Measurements from ENCODE around the gene GPR157.

Gene GPR157

GRCh38 chr1:9065213-9065751, 63.6 kb downstream of the GPR157 start:
- no peaks in the 10 kb centered on the region for H3K4me1 ChIP-seq (ENCODE audit: control insufficient read depth in 1 of 2, insufficient read depth in 2 of 2, low read length in 2 of 2)
- no peak overlapping the region for H2BK12ac ChIP-seq (ENCODE audit: low read length)
- no peak overlapping the region for H3K9ac ChIP-seq (ENCODE audit: low read length)
- no peak overlapping the region for H3K4me2 ChIP-seq (ENCODE audit: low read length)
- no peak overlapping the region for H3K4ac ChIP-seq (ENCODE audit: low read depth, low read length)
- peak overlapping the region; percentile 45 for H2AFZ ChIP-seq (ENCODE audit: insufficient read depth, low read length, poor library complexity)
- H3K4me3 ChIP-seq (ENCODE audit: low read depth, low read length), result no peak overlapping the region
- peaks cover 3% of the 10 kb centered on the region for H3K9me3 ChIP-seq (ENCODE audit: insufficient read depth, low read depth, low read length)
- H3K27ac ChIP-seq (ENCODE audit: low read depth, low read length), result no peak overlapping the region
- H4K8ac ChIP-seq (ENCODE audit: low read depth, low read length), result no peak overlapping the region
- no peaks in the 10 kb centered on the region for H3K36me3 ChIP-seq (ENCODE audit: control insufficient read depth in 1 of 2, insufficient read depth in 2 of 2, low read length in 2 of 2)
- no peak overlapping the region for H2BK5ac ChIP-seq (ENCODE audit: low read depth, low read length, poor library complexity)
- no peak overlapping the region for H3K23ac ChIP-seq (ENCODE audit: low read length)
- no peak overlapping the region for H4K91ac ChIP-seq (ENCODE audit: low read depth, low read length)
- no peak overlapping the region for H3K18ac ChIP-seq (ENCODE audit: low read length)
- no peaks in the 10 kb centered on the region for H3K79me2 ChIP-seq (ENCODE audit: control insufficient read depth, insufficient read depth, low read length, poor library complexity)
- H3K14ac ChIP-seq (ENCODE audit: low read length), result no peak overlapping the region
- H3K79me1 ChIP-seq (ENCODE audit: low read length), result no peaks in the 10 kb centered on the region
- no peaks in the 10 kb centered on the region for H3K27me3 ChIP-seq (ENCODE audit: insufficient read depth, low read length)
- no peak overlapping the region for H2AK5ac ChIP-seq (ENCODE audit: low read length)
- peak in 1 of 2 donors; percentile 20 for DNase-seq
- H4K12ac ChIP-seq (ENCODE audit: low read depth, low read length), result no peak overlapping the region
- no CpG with 5 or more reads among the region's 7 CpGs for WGBS (ENCODE audit: extremely low coverage, insufficient coverage, insufficient read length)
- H2BK120ac ChIP-seq (ENCODE audit: insufficient read depth, low read length, poor library complexity), result no peak overlapping the region

DNA sequence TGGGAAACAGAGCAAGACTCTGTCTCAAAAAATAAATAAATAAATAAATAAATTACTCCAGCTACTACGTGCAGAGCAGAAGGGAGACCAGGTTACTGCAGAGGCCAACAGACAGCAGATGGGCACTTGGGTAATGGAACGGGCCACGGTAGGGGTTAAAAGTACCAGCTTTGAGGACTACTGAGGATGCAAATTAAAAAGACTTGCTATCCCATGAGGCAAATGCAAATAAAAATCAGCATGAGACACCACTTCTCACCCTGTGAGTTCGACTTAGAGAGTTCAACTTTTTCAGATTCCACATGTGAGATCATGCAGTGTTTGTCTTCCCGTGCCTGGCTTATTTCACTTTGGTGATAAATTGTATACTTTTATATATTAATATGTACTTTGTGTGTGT, 66.1 kb downstream of the GPR157 start:
- Histone ChIP-seq H2AFZ (ENCODE audit: insufficient read depth, low read length, poor library complexity) (no peak overlapping the region), H3K36me3 (ENCODE audit: control insufficient read depth in 1 of 2, insufficient read depth in 2 of 2, low read length in 2 of 2) (no peaks in the 10 kb centered on the region), H3K27me3 (ENCODE audit: insufficient read depth, low read length) (no peaks in the 10 kb centered on the region), H2BK120ac (ENCODE audit: insufficient read depth, low read length, poor library complexity) (no peak overlapping the region), H3K23ac (ENCODE audit: low read length) (no peak overlapping the region), H4K91ac (ENCODE audit: low read depth, low read length) (no peak overlapping the region), H4K8ac (ENCODE audit: low read depth, low read length) (no peak overlapping the region), H3K4me2 (ENCODE audit: low read length) (no peak overlapping the region), H2BK12ac (ENCODE audit: low read length) (no peak overlapping the region), H3K79me1 (ENCODE audit: low read length) (no peaks in the 10 kb centered on the region), H3K9me3 (ENCODE audit: insufficient read depth, low read depth, low read length) (peaks cover 3% of the 10 kb centered on the region), H3K4me3 (ENCODE audit: low read depth, low read length) (no peak overlapping the region), H3K4ac (ENCODE audit: low read depth, low read length) (no peak overlapping the region), H3K4me1 (ENCODE audit: control insufficient read depth in 1 of 2, insufficient read depth in 2 of 2, low read length in 2 of 2) (no peaks in the 10 kb centered on the region), H3K14ac (ENCODE audit: low read length) (no peak overlapping the region), H4K12ac (ENCODE audit: low read depth, low read length) (no peak overlapping the region), H3K79me2 (ENCODE audit: control insufficient read depth, insufficient read depth, low read length, poor library complexity) (no peaks in the 10 kb centered on the region), H3K18ac (ENCODE audit: low read length) (no peak overlapping the region), H2BK5ac (ENCODE audit: low read depth, low read length, poor library complexity) (no peak overlapping the region), H2AK5ac (ENCODE audit: low read length) (no peak overlapping the region), H3K9ac (ENCODE audit: low read length) (no peak overlapping the region), H3K27ac (ENCODE audit: low read depth, low read length) (no peak overlapping the region)
- no CpG with 5 or more reads among the region's 5 CpGs for WGBS (ENCODE audit: extremely low coverage, insufficient coverage, insufficient read length)
- DNase-seq, result no peak

DNA sequence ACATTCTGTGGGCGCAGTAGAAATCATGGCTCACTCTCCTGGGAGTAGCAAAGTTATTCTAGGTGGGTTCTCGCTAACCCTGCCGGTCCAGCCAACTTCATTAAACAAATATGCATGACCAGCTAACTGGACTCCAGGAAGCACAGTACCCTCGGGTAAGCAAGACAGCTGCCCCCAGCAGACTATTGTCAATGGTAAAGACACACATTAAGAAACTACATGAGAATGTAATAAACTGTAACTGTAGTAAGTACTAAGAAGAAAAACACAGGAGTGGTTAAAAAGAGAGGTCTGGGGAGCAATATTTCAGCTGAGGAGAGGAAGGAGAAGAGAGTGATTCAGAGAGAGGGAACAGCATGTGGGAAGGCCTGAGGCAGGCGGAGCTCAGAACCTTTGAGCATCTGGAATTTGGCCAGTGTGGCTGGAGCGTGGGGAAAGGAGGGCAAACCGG, 66.9 kb downstream of the GPR157 start:
- Histone ChIP-seq H3K4me3 (ENCODE audit: low read depth, low read length) (no peak overlapping the region), H2AFZ (ENCODE audit: insufficient read depth, low read length, poor library complexity) (no peak overlapping the region), H2AK5ac (ENCODE audit: low read length) (no peak overlapping the region), H4K8ac (ENCODE audit: low read depth, low read length) (no peak overlapping the region), H3K79me2 (ENCODE audit: control insufficient read depth, insufficient read depth, low read length, poor library complexity) (no peaks in the 10 kb centered on the region), H3K27ac (ENCODE audit: low read depth, low read length) (no peak overlapping the region), H3K9ac (ENCODE audit: low read length) (no peak overlapping the region), H4K12ac (ENCODE audit: low read depth, low read length) (no peak overlapping the region), H3K79me1 (ENCODE audit: low read length) (no peaks in the 10 kb centered on the region), H2BK5ac (ENCODE audit: low read depth, low read length, poor library complexity) (no peak overlapping the region), H3K9me3 (ENCODE audit: insufficient read depth, low read depth, low read length) (peaks cover 3% of the 10 kb centered on the region), H3K4me2 (ENCODE audit: low read length) (no peak overlapping the region), H3K36me3 (ENCODE audit: control insufficient read depth in 1 of 2, insufficient read depth in 2 of 2, low read length in 2 of 2) (no peaks in the 10 kb centered on the region), H2BK120ac (ENCODE audit: insufficient read depth, low read length, poor library complexity) (no peak overlapping the region), H3K4ac (ENCODE audit: low read depth, low read length) (no peak overlapping the region), H3K18ac (ENCODE audit: low read length) (no peak overlapping the region), H3K4me1 (ENCODE audit: control insufficient read depth in 1 of 2, insufficient read depth in 2 of 2, low read length in 2 of 2) (no peaks in the 10 kb centered on the region), H3K27me3 (ENCODE audit: insufficient read depth, low read length) (no peaks in the 10 kb centered on the region), H4K91ac (ENCODE audit: low read depth, low read length) (no peak overlapping the region), H3K14ac (ENCODE audit: low read length) (no peak overlapping the region), H2BK12ac (ENCODE audit: low read length) (no peak overlapping the region), H3K23ac (ENCODE audit: low read length) (no peak overlapping the region)
- no peak for DNase-seq
- WGBS (ENCODE audit: extremely low coverage, insufficient coverage, insufficient read length), result no CpG with 5 or more reads among the region's 7 CpGs

DNA sequence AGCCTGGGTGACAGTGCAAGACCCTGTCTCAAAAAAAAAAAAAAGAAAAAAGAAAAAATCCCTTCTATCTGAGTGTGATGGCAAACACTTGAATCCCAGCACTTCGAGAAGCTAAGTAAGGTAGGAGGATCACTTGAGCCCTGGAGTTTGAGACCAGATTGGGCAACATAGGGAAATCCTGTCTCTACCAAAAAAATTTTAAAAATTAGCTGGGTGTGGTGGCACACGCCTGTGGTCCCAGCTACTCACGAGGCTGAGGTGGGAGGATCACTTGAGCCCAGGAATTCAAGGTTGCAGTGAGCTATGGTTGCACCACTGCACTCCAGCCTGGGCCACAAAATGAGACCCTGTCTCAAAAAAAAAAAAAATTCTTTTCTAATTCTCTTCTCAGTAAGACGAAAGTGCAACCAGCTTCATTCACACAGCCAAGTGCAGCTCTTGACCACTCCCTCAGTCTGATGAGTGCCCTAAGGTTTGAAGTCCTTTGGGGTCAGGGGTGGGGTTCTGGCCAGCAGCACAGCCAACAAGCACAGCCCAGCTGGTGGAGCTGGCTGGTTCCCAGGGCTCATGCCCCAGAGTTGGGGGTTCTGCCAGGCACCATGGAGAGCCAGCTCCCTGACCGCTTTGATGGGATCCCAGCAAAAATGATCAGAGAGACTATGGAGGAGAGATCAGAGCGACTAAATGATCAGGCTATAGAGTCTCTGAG, 67.5 kb downstream of the GPR157 start:
- no peak overlapping the region for H3K18ac ChIP-seq (ENCODE audit: low read length)
- H3K4ac ChIP-seq (ENCODE audit: low read depth, low read length), result no peak overlapping the region
- no peak overlapping the region for H3K9ac ChIP-seq (ENCODE audit: low read length)
- H2AK5ac ChIP-seq (ENCODE audit: low read length), result no peak overlapping the region
- H3K27ac ChIP-seq (ENCODE audit: low read depth, low read length), result no peak overlapping the region
- no peak overlapping the region for H3K4me2 ChIP-seq (ENCODE audit: low read length)
- no peak overlapping the region for H2BK12ac ChIP-seq (ENCODE audit: low read length)
- no peak overlapping the region for H2BK5ac ChIP-seq (ENCODE audit: low read depth, low read length, poor library complexity)
- H3K14ac ChIP-seq (ENCODE audit: low read length), result no peak overlapping the region
- H3K4me3 ChIP-seq (ENCODE audit: low read depth, low read length), result no peak overlapping the region
- no peak overlapping the region for H4K12ac ChIP-seq (ENCODE audit: low read depth, low read length)
- H3K23ac ChIP-seq (ENCODE audit: low read length), result no peak overlapping the region
- H2AFZ ChIP-seq (ENCODE audit: insufficient read depth, low read length, poor library complexity), result no peak overlapping the region
- H3K79me2 ChIP-seq (ENCODE audit: control insufficient read depth, insufficient read depth, low read length, poor library complexity), result no peaks in the 10 kb centered on the region
- H3K4me1 ChIP-seq (ENCODE audit: control insufficient read depth in 1 of 2, insufficient read depth in 2 of 2, low read length in 2 of 2), result no peaks in the 10 kb centered on the region
- no peaks in the 10 kb centered on the region for H3K79me1 ChIP-seq (ENCODE audit: low read length)
- peak in 1 of 2 donors; percentile 68 for DNase-seq
- peaks cover 3% of the 10 kb centered on the region for H3K9me3 ChIP-seq (ENCODE audit: insufficient read depth, low read depth, low read length)
- H3K36me3 ChIP-seq (ENCODE audit: control insufficient read depth in 1 of 2, insufficient read depth in 2 of 2, low read length in 2 of 2), result no peaks in the 10 kb centered on the region
- no peak overlapping the region for H2BK120ac ChIP-seq (ENCODE audit: insufficient read depth, low read length, poor library complexity)
- H4K91ac ChIP-seq (ENCODE audit: low read depth, low read length), result no peak overlapping the region
- no CpG with 5 or more reads among the region's 6 CpGs for WGBS (ENCODE audit: extremely low coverage, insufficient coverage, insufficient read length)
- H4K8ac ChIP-seq (ENCODE audit: low read depth, low read length), result no peak overlapping the region
- H3K27me3 ChIP-seq (ENCODE audit: insufficient read depth, low read length), result no peaks in the 10 kb centered on the region
